HT-29 (cell line): ENCODE data around the gene MUC13. TPM values are rescaled to one million over a fixed set of nuclear protein-coding genes. Genes with fewer than 3 reads are reported as not detected.
A peak's percentile ranks its signal among the peaks of the same experiment; 100 is the strongest.
"Not testable (repeated sequence)": the region's sequence is repeated elsewhere in the genome, so short reads cannot be mapped to it uniquely, and the experiment has no call there.

Experiments used
- DNase-seq: peaks from one replicate; pipeline ENCODE4 v3.0.0-alpha.2; 2015; ENCODE audit warnings: low spot score
- total RNA-seq: library from RNA; depleted of rRNA; stranded (reverse); fragments of >200 nt; shearing (Covaris generic); gene quantifications from 2 replicates; pipeline ENCODE4 v1.2.3, GENCODE V29; 2014; rRNA removed

MUC13 gene
- 39.9 and 44.9 TPM in 2 replicates for total RNA-seq

- peak; percentile 95 for DNase-seq
Measured at GRCh38 chr3:124934577-124934976, at the start of gene MUC13. MUC13 (minus strand) TSS chr3:124934751; CDS start chr3:124934712, 39 bp downstream.

- DNase-seq: no peak
Measured at GRCh38 chr3:124982855-124983254, 48.3 kb upstream of the MUC13 start.

GRCh38 chr3:124981472-124981871 lies 46.9 kb upstream of the MUC13 start:
- no peak for DNase-seq

GRCh38 chr3:124978627-124979026 lies 44.1 kb upstream of the MUC13 start:
- DNase-seq: no peak

- no peak for DNase-seq
Measured at GRCh38 chr3:124976383-124976782, 41.8 kb upstream of the MUC13 start.

GRCh38 chr3:124974691-124975090 lies 40.1 kb upstream of the MUC13 start:
- peak; percentile 84 for DNase-seq

GRCh38 chr3:124973290-124973689 lies 38.7 kb upstream of the MUC13 start:
- DNase-seq: no peak

GRCh38 chr3:124972457-124972856 lies 37.9 kb upstream of the MUC13 start:
- DNase-seq: peak; percentile 93

GRCh38 chr3:124969963-124970722 lies 35.6 kb upstream of the MUC13 start:
- no peak for DNase-seq

- DNase-seq: no peak
Measured at GRCh38 chr3:124969190-124969589, 34.6 kb upstream of the MUC13 start.

- DNase-seq: no peak
Measured at GRCh38 chr3:124967964-124968363, 33.4 kb upstream of the MUC13 start.

- DNase-seq: no peak
Measured at GRCh38 chr3:124966521-124967445, 32.2 kb upstream of the MUC13 start.

- DNase-seq: no peak
Measured at GRCh38 chr3:124965413-124965812, 30.9 kb upstream of the MUC13 start.

- DNase-seq: no peak
Measured at GRCh38 chr3:124964387-124964786, 29.8 kb upstream of the MUC13 start.

GRCh38 chr3:124963755-124964154 lies 29.2 kb upstream of the MUC13 start:
- DNase-seq: peak; percentile 29

- no peak for DNase-seq
Measured at GRCh38 chr3:124962403-124962940, 27.9 kb upstream of the MUC13 start.

GRCh38 chr3:124960698-124961097 lies 26.1 kb upstream of the MUC13 start:
- no peak for DNase-seq

- DNase-seq: no peak
Measured at GRCh38 chr3:124960105-124960504, 25.6 kb upstream of the MUC13 start.

- DNase-seq: not testable (repeated sequence)
Measured at GRCh38 chr3:124957951-124958350, 23.4 kb upstream of the MUC13 start.

GRCh38 chr3:124952282-124952855 lies 17.8 kb upstream of the MUC13 start:
- no peak for DNase-seq

GRCh38 chr3:124951511-124952281 lies 17.1 kb upstream of the MUC13 start:
- DNase-seq: peak; percentile 55
